HG03439 (cell line): ENCODE measurements around the gene URAD.
"Not testable (repeated sequence)": the region's sequence is repeated elsewhere in the genome, so short reads cannot be mapped to it uniquely, and the experiment has no call there.

Source experiments
- ATAC-seq: cut with Tn5 transposase; IDR thresholded peaks from one replicate; pipeline ENCODE4 v1.9.1; 2021; ENCODE audit warnings: mild to moderate bottlenecking, moderate library complexity; ENCODE audit not compliant: unreplicated experiment

Gene URAD

DNA sequence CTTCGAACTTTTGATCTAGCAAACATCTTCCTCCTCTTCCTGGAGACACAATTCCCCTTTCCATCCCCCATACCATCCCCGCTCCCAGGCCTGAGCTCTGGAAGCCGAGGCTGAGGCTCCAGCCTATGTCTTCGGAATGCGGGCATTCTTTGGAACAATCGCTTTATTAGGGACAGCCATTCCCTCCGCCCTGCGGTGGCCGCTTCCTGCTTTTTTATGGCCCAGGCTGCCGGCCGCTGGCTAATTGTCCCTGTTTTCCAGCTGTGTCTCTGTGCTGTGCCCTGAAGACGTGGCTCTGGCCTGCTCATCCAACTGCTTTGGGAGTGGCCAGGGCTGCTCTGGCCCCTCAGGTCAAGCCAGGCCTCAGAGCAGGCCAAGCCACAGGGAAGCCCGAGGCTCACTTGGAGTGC is 17.3 kb downstream of the URAD start:
- no peak for ATAC-seq

DNA sequence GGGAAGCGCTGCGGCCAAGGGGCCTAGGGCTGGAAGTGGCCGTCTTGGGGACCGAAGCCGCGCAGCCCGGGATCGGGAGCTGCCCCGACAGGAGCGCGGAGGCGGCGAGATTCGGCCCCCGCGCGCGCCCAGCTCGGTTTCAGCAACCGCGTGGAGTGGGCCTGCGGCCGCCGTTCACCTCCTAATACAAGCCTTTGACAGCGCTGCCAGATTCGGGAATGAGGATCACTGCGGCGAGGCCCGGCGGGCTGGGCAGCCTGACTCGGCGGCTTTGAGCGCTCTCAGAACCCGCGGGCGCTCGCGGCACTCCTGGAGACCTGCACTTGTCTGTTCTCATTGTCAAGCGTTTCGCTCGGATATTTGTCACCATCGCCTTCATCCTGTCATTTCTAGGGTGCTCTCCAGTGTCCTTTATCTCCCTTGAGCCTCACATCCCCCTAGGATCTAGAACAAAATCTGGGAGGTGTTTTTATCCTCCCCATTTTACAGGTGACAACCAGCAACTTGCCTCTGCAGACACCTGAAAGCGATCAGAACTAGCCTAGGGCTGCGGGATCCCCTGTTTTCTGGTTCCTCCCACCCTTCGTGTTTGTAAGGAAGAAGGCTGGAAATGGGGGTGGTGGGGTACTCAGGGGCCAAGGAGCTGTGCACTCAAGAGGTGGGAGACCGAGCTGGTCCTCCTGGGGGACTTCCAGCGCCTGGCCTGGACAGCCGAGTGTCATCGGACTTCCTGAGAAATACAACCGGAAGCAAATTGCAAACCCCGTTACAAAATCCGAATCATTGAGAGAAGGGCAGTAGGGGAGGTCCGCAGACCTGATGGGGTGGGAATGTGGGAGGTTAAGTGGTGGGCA is 17.9 kb downstream of the URAD start:
- ATAC-seq, result no peak

DNA sequence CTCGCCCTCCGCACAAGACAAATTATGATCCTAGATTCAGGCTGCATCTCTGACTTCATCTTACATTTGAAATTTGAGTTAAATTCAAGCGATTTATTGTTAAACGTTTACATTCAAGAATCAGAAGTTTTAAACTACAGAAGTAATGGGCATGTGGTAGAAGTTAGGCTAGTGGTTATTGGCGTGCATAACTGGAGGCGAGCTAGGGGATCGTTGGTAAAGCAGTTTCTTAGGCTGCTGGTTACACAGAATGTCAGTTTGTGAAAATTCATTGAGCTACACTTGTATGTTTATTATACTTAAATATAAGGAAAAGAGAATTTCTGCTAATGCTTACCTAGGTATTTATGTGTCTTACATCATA is 18.6 kb downstream of the URAD start:
- ATAC-seq, result no peak

GRCh38 chr13:27969082-27969865 is 19.2 kb downstream of the URAD start, which contains the start of gene CDX2:
TSS of gene CDX2 (minus strand) at chr13:27969315. CDS start at chr13:27969006, 309 bp downstream.
- ATAC-seq, result no peak

DNA sequence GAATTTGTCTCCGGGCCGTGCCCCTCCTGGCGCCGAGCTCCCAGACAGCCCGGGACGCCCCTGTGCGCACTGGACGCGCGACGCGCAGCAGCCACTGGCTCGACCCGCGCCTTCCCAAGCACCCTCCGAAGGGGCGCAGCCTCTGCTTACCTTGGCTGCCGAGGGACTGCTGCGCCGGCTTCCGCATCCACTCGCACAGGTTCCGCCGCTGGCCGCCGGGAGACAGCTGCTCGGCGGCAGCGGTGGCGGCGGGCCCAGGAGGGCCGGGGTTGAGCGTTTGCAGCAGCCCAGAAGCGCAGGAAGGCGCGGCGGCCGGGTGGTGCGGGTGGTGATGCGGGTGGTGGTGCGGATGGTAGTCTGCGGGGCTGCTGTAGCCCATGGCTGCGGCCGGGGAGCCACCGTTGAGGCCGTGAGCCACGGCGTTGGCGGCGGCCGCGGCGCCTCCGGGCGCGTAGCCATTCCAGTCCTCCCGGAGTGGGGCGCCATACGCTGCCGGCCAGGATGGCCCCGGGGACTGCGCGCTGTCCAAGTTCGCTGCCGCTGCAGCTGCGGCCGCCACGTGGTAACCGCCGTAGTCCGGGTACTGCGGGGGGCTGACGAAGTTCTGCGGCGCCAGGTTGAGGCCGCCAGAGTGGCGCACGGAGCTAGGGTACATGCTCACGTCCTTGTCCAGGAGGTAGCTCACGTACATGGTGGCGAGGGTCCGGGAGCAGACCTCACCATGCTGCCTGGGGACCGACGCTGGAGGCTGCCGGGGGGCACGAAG is 20.0 kb downstream of the URAD start:
- no peak for ATAC-seq

DNA sequence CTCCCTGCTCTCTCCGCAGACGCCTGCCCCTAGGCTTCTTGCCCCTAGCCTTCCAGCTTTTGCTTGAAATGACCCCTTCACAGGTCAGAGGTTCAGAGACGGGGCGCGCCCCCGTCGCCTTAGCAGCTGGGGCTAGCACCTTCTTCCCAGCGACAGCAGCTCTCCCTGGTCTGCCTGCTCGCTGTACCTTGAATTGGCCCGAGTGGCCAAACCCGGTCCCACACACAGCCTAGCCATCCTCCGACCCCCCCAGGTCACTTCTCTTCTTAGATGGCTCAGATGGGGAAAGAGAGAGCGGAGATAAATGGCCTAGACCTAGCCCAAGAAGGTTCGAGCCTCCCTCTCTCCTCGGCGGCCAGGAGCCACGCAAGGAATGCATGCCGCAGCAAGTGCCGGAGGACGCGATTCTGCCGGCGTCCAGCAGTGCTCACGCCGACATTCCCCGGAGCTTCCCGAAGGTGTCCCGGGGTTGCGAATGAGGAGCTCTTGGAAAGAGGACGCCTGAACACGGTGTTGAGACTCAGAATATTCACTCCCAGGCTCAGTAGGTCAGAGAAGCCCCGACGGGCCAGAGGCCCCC is 20.7 kb downstream of the URAD start:
- no peak for ATAC-seq

GRCh38 chr13:27967203-27967735 is 21.2 kb downstream of the URAD start:
- ATAC-seq, result no peak

- no peak for ATAC-seq
Observed at GRCh38 chr13:27966641-27967202, 21.8 kb downstream of the URAD start.

- ATAC-seq, result no peak
Observed at GRCh38 chr13:27965740-27966640, 22.5 kb downstream of the URAD start.

GRCh38 chr13:27965343-27965739 is 23.2 kb downstream of the URAD start:
- ATAC-seq, result no peak

GRCh38 chr13:27964741-27965323 is 23.7 kb downstream of the URAD start:
- ATAC-seq, result no peak

DNA sequence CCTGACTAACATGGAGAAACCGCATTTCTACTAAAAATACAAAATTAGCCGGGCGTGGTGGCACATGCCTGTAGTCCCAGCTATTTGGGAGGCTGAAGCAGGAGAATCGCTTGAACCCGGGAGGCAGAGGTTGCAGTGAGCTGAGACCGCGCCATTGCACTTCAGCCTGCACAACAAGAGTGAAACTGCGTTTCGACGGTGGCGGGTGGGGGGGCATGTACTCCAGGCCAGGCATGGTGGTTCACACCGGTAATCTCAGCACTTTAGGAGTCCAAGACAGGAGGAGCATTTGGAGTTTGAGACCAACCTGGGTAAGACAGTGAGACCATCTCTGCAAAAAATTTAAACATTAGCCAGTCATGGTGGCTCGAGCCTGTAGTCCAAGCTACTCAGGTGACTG is 24.3 kb downstream of the URAD start:
- not testable (repeated sequence) for ATAC-seq

DNA sequence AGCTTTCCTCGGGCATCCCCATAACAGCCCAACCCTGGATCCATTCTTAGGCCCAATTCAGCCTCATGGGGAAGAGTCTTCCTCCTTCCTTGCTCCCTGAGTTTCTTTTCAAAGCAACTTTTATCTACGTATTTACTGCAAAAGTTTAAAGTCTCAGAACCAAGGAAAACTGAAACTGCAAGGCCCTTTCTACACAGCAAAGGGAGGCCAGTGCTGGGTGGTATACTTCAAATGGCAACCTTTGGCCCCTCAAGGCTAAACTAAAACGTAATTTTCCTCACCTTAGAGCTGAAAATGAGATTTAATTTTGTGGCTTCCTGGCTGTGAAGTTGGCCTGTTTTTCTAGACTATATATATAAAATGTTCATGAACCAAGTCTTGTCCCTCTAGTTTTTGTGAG is 25.0 kb downstream of the URAD start:
- ATAC-seq, result no peak

DNA sequence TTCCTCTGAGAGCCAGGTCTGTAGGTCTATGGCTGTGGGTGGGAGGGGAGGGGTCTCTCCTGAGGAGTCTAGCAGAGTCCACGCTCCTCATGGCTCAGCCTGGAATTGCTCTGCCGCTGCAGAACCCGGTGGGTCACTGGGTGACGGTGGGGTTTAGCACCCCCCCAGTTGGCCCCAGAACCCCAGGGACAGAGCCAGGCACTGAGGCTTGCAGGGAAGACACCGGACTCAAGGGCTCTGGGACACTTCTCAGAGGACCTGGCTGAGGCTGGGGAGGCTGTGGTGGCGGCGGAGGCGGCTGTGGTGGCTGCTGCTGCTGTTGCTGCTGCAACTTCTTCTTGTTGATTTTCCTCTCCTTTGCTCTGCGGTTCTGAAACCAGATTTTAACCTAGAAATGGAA is 25.5 kb downstream of the URAD start:
- ATAC-seq, result no peak

DNA sequence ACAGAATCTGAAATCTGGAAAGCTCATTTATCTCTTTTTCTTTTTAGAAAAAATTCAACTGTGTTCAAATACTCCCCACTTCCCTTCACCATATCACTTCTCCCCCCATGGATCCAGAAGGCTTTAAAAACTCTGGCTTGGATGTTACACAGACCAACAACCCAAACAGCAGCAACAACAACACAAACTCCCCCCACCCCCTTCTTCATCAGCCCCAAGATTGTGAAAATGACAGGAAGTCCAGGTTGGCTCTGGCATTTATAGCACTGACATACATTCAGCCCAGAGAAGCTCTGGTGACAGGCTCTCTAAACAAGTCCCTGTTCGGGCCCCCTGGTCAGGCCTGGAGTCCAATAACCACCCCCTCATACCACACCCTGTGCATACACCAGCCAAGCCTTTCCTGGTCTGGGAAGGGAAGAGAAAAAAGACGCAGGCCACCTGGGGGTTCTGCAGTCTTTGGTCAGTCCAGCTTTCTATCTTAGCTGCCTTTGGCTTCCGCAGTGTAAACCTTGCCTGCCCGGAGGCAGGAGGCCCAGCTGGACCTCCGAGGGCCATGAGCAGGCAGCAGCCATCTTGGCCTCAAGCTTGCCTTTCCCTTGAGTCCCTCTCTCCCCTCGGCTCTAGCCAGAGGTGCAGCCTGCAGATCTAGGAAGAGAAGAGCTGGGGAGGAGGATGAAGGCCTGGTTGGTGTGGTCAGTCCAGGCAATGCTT is 26.2 kb downstream of the URAD start:
- ATAC-seq, result no peak

DNA sequence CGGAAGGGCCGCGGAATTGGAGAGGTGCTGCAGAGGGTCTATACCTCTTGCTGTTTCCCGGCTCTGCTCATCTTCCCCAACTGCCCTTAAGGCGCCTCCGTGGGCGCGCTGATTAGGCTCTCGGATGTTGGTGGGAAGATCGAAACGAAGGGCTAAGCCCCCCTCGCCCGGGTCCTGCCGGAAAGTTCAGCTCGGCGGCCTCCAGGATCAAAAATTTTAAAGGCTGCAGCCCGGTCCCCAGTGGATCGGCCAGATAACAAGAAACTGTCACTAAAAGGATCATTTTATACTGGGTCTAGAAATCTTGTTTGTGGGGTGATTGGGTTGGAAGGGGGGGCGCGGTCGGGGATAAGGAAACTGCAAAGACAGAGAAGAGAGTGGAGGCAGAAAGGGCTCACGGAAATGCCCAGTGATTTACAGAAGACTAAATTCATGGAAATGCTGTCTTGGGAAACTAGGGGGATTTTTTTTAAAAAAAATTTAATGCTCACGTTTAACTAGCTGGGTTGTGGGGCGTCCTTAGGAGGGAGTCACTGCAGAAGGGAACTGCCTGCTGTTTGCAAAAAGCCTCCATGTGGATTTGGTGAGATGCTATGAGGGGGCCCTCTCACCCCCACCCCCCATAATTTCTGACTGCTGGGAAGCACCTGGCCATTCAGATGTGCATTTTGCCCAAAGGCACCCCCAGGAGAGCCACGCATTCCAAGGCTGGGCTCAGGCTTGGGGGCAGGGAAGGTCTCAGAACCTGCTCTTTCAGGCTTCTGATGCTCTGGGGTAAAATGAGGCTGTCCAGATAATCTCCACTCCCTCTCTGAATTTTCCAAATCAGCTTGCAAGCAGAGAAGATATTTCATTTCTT is 27.0 kb downstream of the URAD start:
- no peak for ATAC-seq
